Adrenal gland (tissue), 5 donors: ENCODE results near the gene RAPGEF2.

Experiments used
- POLR2A ChIP-seq, 2 donors: fragments of 450-650 bp; IDR thresholded peaks; one replicate each; pipeline ENCODE4 v1.6.1; 2017; ENCODE audit warnings: antibody characterized with exemption in 2 of 2, mild to moderate bottlenecking in 2 of 2, moderate library complexity in 1 of 2
- TF ChIP-seq, protein P1 (sequence below), 6 experiments: fragments of 450-650 bp in 4 of 6; fragments of 200-600 bp in 2 of 6; sonication (generic) in 1 of 6; IDR thresholded peaks; 1 replicate in 5 of 6; 2 replicates in 1 of 6; pipeline versions ENCODE4 v1.5.1 to v1.8.0; 2016 to 2021; ENCODE audit warnings: antibody characterized with exemption in 6 of 6, mild to moderate bottlenecking in 2 of 6, moderate library complexity in 1 of 6
- donor health status: DM: no; HTN: no; CAD: no.

DNA sequence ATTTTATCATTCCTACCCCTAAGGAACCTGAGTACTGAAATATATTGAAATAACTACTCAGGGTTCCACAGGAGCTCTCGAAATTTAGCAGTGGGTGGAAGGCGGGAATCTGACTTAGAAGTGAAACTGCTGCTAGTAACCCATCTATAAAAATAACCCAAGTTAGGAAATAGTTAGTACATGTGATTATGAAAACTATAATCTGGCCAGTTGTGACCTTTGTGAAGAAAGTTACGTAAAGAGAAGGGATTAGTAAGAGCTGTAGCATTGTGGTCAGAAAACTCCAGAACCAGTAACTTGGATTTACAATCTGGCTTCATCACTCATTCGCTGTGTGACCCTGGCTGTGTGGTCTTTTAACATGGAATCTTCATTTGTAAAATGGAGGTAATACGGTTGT is 175.5 kb downstream of the RAPGEF2 start:
- no peak for TF ChIP-seq POLR2A (IDR thresholded peaks at IDR 0.05)
- TF ChIP-seq, protein P1, sequence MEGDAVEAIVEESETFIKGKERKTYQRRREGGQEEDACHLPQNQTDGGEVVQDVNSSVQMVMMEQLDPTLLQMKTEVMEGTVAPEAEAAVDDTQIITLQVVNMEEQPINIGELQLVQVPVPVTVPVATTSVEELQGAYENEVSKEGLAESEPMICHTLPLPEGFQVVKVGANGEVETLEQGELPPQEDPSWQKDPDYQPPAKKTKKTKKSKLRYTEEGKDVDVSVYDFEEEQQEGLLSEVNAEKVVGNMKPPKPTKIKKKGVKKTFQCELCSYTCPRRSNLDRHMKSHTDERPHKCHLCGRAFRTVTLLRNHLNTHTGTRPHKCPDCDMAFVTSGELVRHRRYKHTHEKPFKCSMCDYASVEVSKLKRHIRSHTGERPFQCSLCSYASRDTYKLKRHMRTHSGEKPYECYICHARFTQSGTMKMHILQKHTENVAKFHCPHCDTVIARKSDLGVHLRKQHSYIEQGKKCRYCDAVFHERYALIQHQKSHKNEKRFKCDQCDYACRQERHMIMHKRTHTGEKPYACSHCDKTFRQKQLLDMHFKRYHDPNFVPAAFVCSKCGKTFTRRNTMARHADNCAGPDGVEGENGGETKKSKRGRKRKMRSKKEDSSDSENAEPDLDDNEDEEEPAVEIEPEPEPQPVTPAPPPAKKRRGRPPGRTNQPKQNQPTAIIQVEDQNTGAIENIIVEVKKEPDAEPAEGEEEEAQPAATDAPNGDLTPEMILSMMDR (IDR thresholded peaks at IDR 0.05), result no peak
